Parathyroid adenoma (tissue), 2 donors: ENCODE data around the gene DNAJC5.

Source experiments
- H2AFZ ChIP-seq: fragments of 300-600 bp; sonication (generic); one replicate; pipeline ENCODE4 v1.7.0; 2017; ENCODE audit warnings: antibody characterized with exemption, mild to moderate bottlenecking
- H3K27ac ChIP-seq: fragments of 300-600 bp; sonication (generic); one replicate; pipeline ENCODE4 v1.7.0; 2017
- H3K27me3 ChIP-seq: fragments of 300-600 bp; sonication (generic); one replicate; pipeline ENCODE4 v1.7.0; 2017; ENCODE audit warnings: low read length; ENCODE audit not compliant: control insufficient read depth, insufficient read depth
- H3K36me3 ChIP-seq: fragments of 300-600 bp; sonication (generic); one replicate; pipeline ENCODE4 v1.7.0; 2017; ENCODE audit warnings: low read length; ENCODE audit not compliant: control insufficient read depth, insufficient read depth
- H3K4me1 ChIP-seq: fragments of 300-600 bp; sonication (generic); one replicate; pipeline ENCODE4 v1.7.0; 2017; ENCODE audit warnings: control low read depth
- H3K4me2 ChIP-seq: fragments of 300-600 bp; sonication (generic); one replicate; pipeline ENCODE4 v1.7.0; 2017; ENCODE audit warnings: low read length
- H3K4me3 ChIP-seq: fragments of 300-600 bp; sonication (generic); one replicate; pipeline ENCODE4 v1.7.0; 2017; ENCODE audit warnings: low read depth, low read length
- H3K79me2 ChIP-seq: fragments of 300-600 bp; sonication (generic); one replicate; pipeline ENCODE4 v1.7.0; 2017; ENCODE audit warnings: control low read depth
- H3K9ac ChIP-seq: fragments of 300-600 bp; sonication (generic); one replicate; pipeline ENCODE4 v1.7.0; 2017; ENCODE audit warnings: mild to moderate bottlenecking
- H3K9me3 ChIP-seq: fragments of 300-600 bp; sonication (generic); one replicate; pipeline ENCODE4 v1.7.0; 2017; ENCODE audit warnings: low read length; ENCODE audit not compliant: control insufficient read depth
- CTCF ChIP-seq: fragments of 300-600 bp; sonication (generic); IDR thresholded peaks from one replicate; pipeline ENCODE4 v1.7.0; 2017; ENCODE audit warnings: antibody characterized with exemption, mild to moderate bottlenecking
- donor health status: primary hyperparathyroidism.

Gene DNAJC5

GRCh38 chr20:63861981-63862901 is 32.7 kb upstream of the DNAJC5 start:
- Histone ChIP-seq H3K4me3 (no peak overlapping the region), H3K4me2 (no peak overlapping the region), H3K9ac (no peak overlapping the region), H3K79me2 (peaks cover 15% of the 10 kb centered on the region), H3K9me3 (no peaks in the 10 kb centered on the region), H3K4me1 (peaks cover 11% of the 10 kb centered on the region), H3K36me3 (no peaks in the 10 kb centered on the region), H2AFZ (no peak overlapping the region), H3K27ac (no peak overlapping the region), H3K27me3 (no peaks in the 10 kb centered on the region)
- no peak for TF ChIP-seq CTCF

GRCh38 chr20:63863021-63863797 is 31.7 kb upstream of the DNAJC5 start:
- H2AFZ ChIP-seq = peak overlapping the region; percentile 72
- H3K36me3 ChIP-seq = no peaks in the 10 kb centered on the region
- H3K9ac ChIP-seq = no peak overlapping the region
- peaks cover 21% of the 10 kb centered on the region for H3K79me2 ChIP-seq
- H3K27me3 ChIP-seq = no peaks in the 10 kb centered on the region
- peak overlapping the region; percentile 93 for H3K4me3 ChIP-seq
- peak overlapping the region; percentile 84 for H3K4me2 ChIP-seq
- no peak for TF ChIP-seq CTCF
- no peaks in the 10 kb centered on the region for H3K9me3 ChIP-seq
- H3K4me1 ChIP-seq = peaks cover 9% of the 10 kb centered on the region
- peak overlapping the region; percentile 77 for H3K27ac ChIP-seq

- Histone ChIP-seq H2AFZ (peak overlapping the region; percentile 72), H3K27me3 (no peaks in the 10 kb centered on the region), H3K4me3 (peak overlapping the region; percentile 93), H3K27ac (peak overlapping the region; percentile 77), H3K4me1 (peaks cover 5% of the 10 kb centered on the region), H3K79me2 (peaks cover 27% of the 10 kb centered on the region), H3K36me3 (no peaks in the 10 kb centered on the region), H3K9me3 (no peaks in the 10 kb centered on the region), H3K4me2 (peak overlapping the region; percentile 84), H3K9ac (no peak overlapping the region)
- peak; percentile 86 for TF ChIP-seq CTCF
Measured at GRCh38 chr20:63863798-63864544, 31.0 kb upstream of the DNAJC5 start.

GRCh38 chr20:63864545-63864977 is 30.4 kb upstream of the DNAJC5 start:
- H3K27ac ChIP-seq = peak overlapping the region; percentile 77
- peak overlapping the region; percentile 84 for H3K4me2 ChIP-seq
- peak overlapping the region; percentile 93 for H3K4me3 ChIP-seq
- H3K27me3 ChIP-seq = no peaks in the 10 kb centered on the region
- H3K4me1 ChIP-seq = peaks cover 5% of the 10 kb centered on the region
- H3K79me2 ChIP-seq = peaks cover 32% of the 10 kb centered on the region
- no peaks in the 10 kb centered on the region for H3K36me3 ChIP-seq
- H3K9me3 ChIP-seq = no peaks in the 10 kb centered on the region
- peak overlapping the region; percentile 72 for H2AFZ ChIP-seq
- no peak for TF ChIP-seq CTCF
- no peak overlapping the region for H3K9ac ChIP-seq
